Panc1 (cell line): Measurements from ENCODE around the gene SPP1. TPM values are rescaled to one million over a fixed set of nuclear protein-coding genes. Genes with fewer than 3 reads are reported as not detected.

Experiments used
- ATAC-seq: fragments of 200-7000 bp; cut with Tn5 transposase; 2 replicates; pipeline ENCODE4 v1.9.1; 2020; ENCODE audit warnings: mild to moderate bottlenecking, moderate library complexity
- BruUV-seq: library from RNA; stranded (reverse); fragments of 400-500 nt; replicated peaks from 2 replicates; lab custom pipeline; 2021; lab: Mats Ljungman, UMichigan
- CTCF ChIA-PET: fragments of 300-600 bp; sonication (Branson Sonifier 250); formaldehyde crosslinking; loops from one replicate; lab custom pipeline; 2022; ENCODE audit warnings: antibody characterized with exemption; lab: Charles Lee
- POLR2A ChIA-PET: fragments of 300-600 bp; sonication (Branson Sonifier 250); formaldehyde crosslinking; loops from one replicate; lab custom pipeline; 2022; ENCODE audit warnings: antibody characterized with exemption; lab: Charles Lee
- DNase-seq: peaks from one replicate; pipeline ENCODE4 v3.0.0-alpha.2; 2010; ENCODE audit warnings: low read depth, low spot score
- H3K27ac ChIP-seq: 2 replicates; pipeline ENCODE4 v1.5.1; 2011; ENCODE audit warnings: mild to moderate bottlenecking, low read length, inconsistent platforms
- H3K27me3 ChIP-seq: fragments of 200-500 bp; sonication (Bioruptor generic); 2 replicates; pipeline ENCODE4 v1.6.0; 2014; ENCODE audit warnings: low read length, inconsistent platforms; ENCODE audit not compliant: control insufficient read depth, insufficient read depth
- H3K36me3 ChIP-seq: fragments of 200-500 bp; sonication (Bioruptor generic); 2 replicates; pipeline ENCODE4 v1.5.1; 2014; ENCODE audit warnings: inconsistent platforms, mild to moderate bottlenecking, low read length, moderate library complexity; ENCODE audit not compliant: control insufficient read depth, insufficient read depth
- H3K4me1 ChIP-seq: 2 replicates; pipeline ENCODE4 v1.5.1; 2011; ENCODE audit warnings: inconsistent platforms, mild to moderate bottlenecking, low read length, moderate library complexity; ENCODE audit not compliant: control insufficient read depth, insufficient read depth
- H3K4me3 ChIP-seq, 2 experiments: 2 replicates each; pipeline ENCODE4 v1.5.1; 2011 to 2012; ENCODE audit warnings: low read depth in 2 of 2, low read length in 2 of 2, mild to moderate bottlenecking in 2 of 2, inconsistent platforms in 1 of 2, moderate library complexity in 1 of 2
- H3K9me3 ChIP-seq: fragments of 200-500 bp; sonication (Bioruptor generic); 2 replicates; pipeline ENCODE4 v1.5.1; 2014; ENCODE audit warnings: low read depth, mild to moderate bottlenecking, inconsistent platforms, low read length, moderate library complexity; ENCODE audit not compliant: control insufficient read depth, insufficient read depth
- CTCF ChIP-seq: fragments of 450-650 bp; IDR thresholded peaks from 2 replicates; pipeline ENCODE4 v1.5.1; 2017; ENCODE audit warnings: mild to moderate bottlenecking
- POLR2AphosphoS5 ChIP-seq: IDR thresholded peaks from 2 replicates; pipeline ENCODE4 v1.6.1; 2012; ENCODE audit warnings: mild to moderate bottlenecking, low read depth, low read length, moderate library complexity
- REST ChIP-seq, 2 experiments: IDR thresholded peaks; 2 replicates each; pipeline ENCODE4 v1.6.1; 2011 to 2012; ENCODE audit warnings: low read depth in 2 of 2, control low read depth in 1 of 2, low read length in 1 of 2, mild to moderate bottlenecking in 1 of 2, moderate library complexity in 1 of 2; ENCODE audit not compliant: insufficient read depth in 1 of 2
- SIN3A ChIP-seq: IDR thresholded peaks from 2 replicates; pipeline ENCODE4 v1.6.1; 2012; ENCODE audit warnings: low read depth, mild to moderate bottlenecking, low read length, moderate library complexity, borderline replicate concordance; ENCODE audit not compliant: insufficient read depth
- TCF7L2 ChIP-seq: IDR thresholded peaks from 2 replicates; pipeline ENCODE4 v1.6.1; 2011; ENCODE audit warnings: mild to moderate bottlenecking, low read depth, low read length, inconsistent platforms
- in situ Hi-C: cut with HindIII; loops from 2 replicates; pipeline ENCODE4 v1.10.0; 2016; ENCODE audit warnings: low sequenced_read_pairs, low pct_unique_long_range_greater_than_20kb
- intact Hi-C: fragments of 100-400 bp; cut with micrococcal nuclease; formaldehyde crosslinking; loops from one replicate; pipeline ENCODE4 v1.10.0; 2022; ENCODE audit not compliant: unreplicated experiment
- total RNA-seq: library from RNA; stranded (reverse); gene quantifications from one replicate; pipeline ENCODE4 v1.2.1, GENCODE V29; 2021; ENCODE audit not compliant: unreplicated experiment

SPP1 gene
- total RNA-seq, 1 experiment from 2014 or later: 1.6 TPM

GRCh38 chr4:87950493-87950892, 25.0 kb upstream of the SPP1 start:
- in situ Hi-C loops: no loop called here
- Histone ChIP-seq H3K27me3 (no peaks in the 10 kb centered on the region), H3K4me3 (no peak overlapping the region), H3K9me3 (no peaks in the 10 kb centered on the region), H3K36me3 (no peaks in the 10 kb centered on the region), H3K4me1 (no peaks in the 10 kb centered on the region), H3K27ac (no peak overlapping the region)
- TF ChIP-seq POLR2AphosphoS5 (no peak), REST (IDR thresholded peaks at IDR 0.05; ENCODE audit: insufficient read depth in 1 of 2, low read depth in 2 of 2, low read length in 1 of 2) (no peak), CTCF (no peak), TCF7L2 (no peak), SIN3A (no peak)
- intact Hi-C loops: no loop called here
- DNase-seq: no peak
- ATAC-seq: no peak
- CTCF ChIA-PET: no interaction called here
- no TSS peak for BruUV-seq
- POLR2A ChIA-PET: no interaction called here

- in situ Hi-C loops: no loop called here
- TF ChIP-seq REST (IDR thresholded peaks at IDR 0.05; ENCODE audit: insufficient read depth in 1 of 2, low read depth in 2 of 2, low read length in 1 of 2) (no peak), SIN3A (no peak), POLR2AphosphoS5 (no peak), TCF7L2 (no peak), CTCF (no peak)
- CTCF ChIA-PET: no interaction called here
These were observed 24.5 kb upstream of the SPP1 start for GRCh38 chr4:87950936-87951511.

More at GRCh38 chr4:87950936-87951511, 24.5 kb upstream of the SPP1 start:
- H3K4me1 ChIP-seq: no peaks in the 10 kb centered on the region
- H3K9me3 ChIP-seq: no peaks in the 10 kb centered on the region
- no TSS peak for BruUV-seq
- H3K4me3 ChIP-seq: no peak overlapping the region
- no peaks in the 10 kb centered on the region for H3K36me3 ChIP-seq
- intact Hi-C loops: no loop called here
- no peak overlapping the region for H3K27ac ChIP-seq
- no peak for ATAC-seq
- POLR2A ChIA-PET: no interaction called here
- DNase-seq: no peak
- H3K27me3 ChIP-seq: no peaks in the 10 kb centered on the region
